ENCODE data around the gene CBX3. TPM values are rescaled to one million over a fixed set of nuclear protein-coding genes. Genes with fewer than 3 reads are reported as not detected.
A peak's percentile ranks its signal among the peaks of the same experiment; 100 is the strongest.

CBX3 gene
- total and polyA plus RNA-seq, 2 of the 13 experiments (the other 11 are each of a cell fraction or from before 2014, with no cell fraction given) = 53.9 to 249 TPM

- TF ChIP-seq ZNF281 (CRISPR knock-in tag; IDR thresholded peaks at IDR 0.05; ENCODE audit: borderline replicate concordance) (peak; percentile 42; the same call in 1 of the 2 replicates), MXI1 (IDR thresholded peaks at IDR 0.05; ENCODE audit: borderline replicate concordance, low read depth, low read length) (peak; percentile 0; the same call in 1 of the 3 replicates), TARDBP (CRISPR knock-in tag; IDR thresholded peaks at IDR 0.05) (peak; percentile 54), MEIS2 (CRISPR knock-in tag; IDR thresholded peaks at IDR 0.05) (peak; percentile 50; the same call in 1 of the 2 replicates), HOXA7 (CRISPR knock-in tag; IDR thresholded peaks at IDR 0.05) (no peak), MTA1 (CRISPR knock-in tag; IDR thresholded peaks at IDR 0.05; ENCODE audit: borderline replicate concordance) (no peak), RORA (CRISPR knock-in tag; IDR thresholded peaks at IDR 0.05) (no peak), HNF1A (IDR thresholded peaks at IDR 0.05; ENCODE audit: low read depth) (0 out of 2 replicates have a peak, but pooled peaks have one; percentile 9), HNF1A (CRISPR knock-in tag; IDR thresholded peaks at IDR 0.05; ENCODE audit: borderline replicate concordance) (no peak), RAD51 (IDR thresholded peaks at IDR 0.05; ENCODE audit: borderline replicate concordance) (no peak), ZNF772 (CRISPR knock-in tag; IDR thresholded peaks at IDR 0.05) (peak; percentile 75), TIGD3 (CRISPR knock-in tag; IDR thresholded peaks at IDR 0.05; ENCODE audit: borderline replicate concordance) (no peak), BATF2 (CRISPR knock-in tag; IDR thresholded peaks at IDR 0.05) (no peak), TBX2 (CRISPR knock-in tag; IDR thresholded peaks at IDR 0.05; ENCODE audit: borderline replicate concordance) (peak; percentile 83), ZFX (CRISPR knock-in tag; IDR thresholded peaks at IDR 0.05; ENCODE audit: low read depth) (peak; percentile 21; the same call in 1 of the 2 replicates), CERS6 (CRISPR knock-in tag; IDR thresholded peaks at IDR 0.05) (no peak), KDM1A (CRISPR knock-in tag; IDR thresholded peaks at IDR 0.05) (no peak), FIP1L1 (IDR thresholded peaks at IDR 0.05; ENCODE audit: borderline replicate concordance, insufficient read depth, low read depth, low read length) (no peak)
Measured at GRCh38 chr7:26200444-26201246, 900 bp upstream of the CBX3 start, which contains the start of gene HNRNPA2B1 (continued).

Measured in HepG2 (cell line).